MG63 (cell line): ENCODE results near the gene ZNF232. TPM values are rescaled to one million over a fixed set of nuclear protein-coding genes. Genes with fewer than 3 reads are reported as not detected.

ENCODE experiments used
- DNase-seq: peaks from one replicate; pipeline ENCODE4 v3.0.0-alpha.2; 2020
- H3K27me3 ChIP-seq: fragments of 250-450 bp; sonication (Bioruptor Pico); 2 replicates; pipeline ENCODE4 v1.5.1; 2020; ENCODE audit warnings: mild to moderate bottlenecking, moderate library complexity
- H3K36me3 ChIP-seq: fragments of 250-450 bp; sonication (Bioruptor Pico); 2 replicates; pipeline ENCODE4 v1.5.1; 2020; ENCODE audit warnings: mild to moderate bottlenecking, moderate library complexity
- H3K4me3 ChIP-seq: fragments of 250-450 bp; sonication (Bioruptor Pico); 2 replicates; pipeline ENCODE4 v1.5.1; 2020; ENCODE audit warnings: mild to moderate bottlenecking, moderate library complexity
- H3K9me3 ChIP-seq: fragments of 250-450 bp; sonication (Bioruptor Pico); 2 replicates; pipeline ENCODE4 v1.5.1; 2020; ENCODE audit warnings: mild to moderate bottlenecking, moderate library complexity
- total RNA-seq: library from RNA; depleted of rRNA; stranded (reverse); fragments of >200 nt; shearing (Covaris generic); gene quantifications from 2 replicates; pipeline ENCODE4 v1.2.3, GENCODE V29; 2014; ENCODE audit warnings: low replicate concordance; rRNA removed

ZNF232 gene
- total RNA-seq, 1 experiment from 2014 or later, result 10.7 TPM

- Histone ChIP-seq H3K36me3 (no peaks in the 10 kb centered on the region), H3K27me3 (no peaks in the 10 kb centered on the region), H3K4me3 (no peak overlapping the region), H3K9me3 (no peaks in the 10 kb centered on the region)
- no peak for DNase-seq
Measured at GRCh38 chr17:5069724-5070123, 42.0 kb downstream of the ZNF232 start.

- DNase-seq, result no peak
Measured at GRCh38 chr17:5068236-5068635, 43.4 kb downstream of the ZNF232 start.

DNA sequence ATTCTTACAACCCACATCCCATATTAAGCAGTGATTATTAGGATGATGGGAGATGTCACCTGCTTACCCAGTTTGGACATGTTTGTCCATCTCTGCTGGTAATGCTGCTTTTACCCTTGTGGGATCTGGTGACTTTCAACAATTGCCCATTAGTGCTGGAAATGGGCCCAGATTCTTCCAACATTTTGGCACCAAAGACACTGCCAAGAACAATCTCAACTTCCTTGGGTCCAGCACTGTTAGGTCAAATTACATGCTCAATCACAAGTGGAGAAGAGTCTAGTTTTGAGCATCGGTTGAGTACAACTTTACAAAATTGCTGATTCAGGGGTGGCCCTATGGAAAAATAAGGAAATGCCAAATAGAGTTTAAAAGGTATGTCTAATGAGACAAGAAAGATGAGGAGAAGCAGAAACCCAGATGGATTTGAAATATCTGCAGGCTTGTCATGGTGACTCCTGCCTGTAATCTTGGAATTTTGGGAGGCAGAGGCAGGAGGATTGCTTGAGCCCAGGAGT, 46.4 kb downstream of the ZNF232 start:
- no peak for DNase-seq
- Histone ChIP-seq H3K9me3 (no peaks in the 10 kb centered on the region), H3K36me3 (no peaks in the 10 kb centered on the region), H3K4me3 (no peak overlapping the region), H3K27me3 (no peaks in the 10 kb centered on the region)

More at GRCh38 chr17:5068236-5068635, 43.4 kb downstream of the ZNF232 start:
- no peaks in the 10 kb centered on the region for H3K9me3 ChIP-seq
- H3K36me3 ChIP-seq, result no peaks in the 10 kb centered on the region
- H3K4me3 ChIP-seq, result no peak overlapping the region
- no peaks in the 10 kb centered on the region for H3K27me3 ChIP-seq

Other genes starting within 250 kb of the ZNF232 start
- gene C17orf107, start 212.3 kb downstream of the ZNF232 start, total RNA-seq, result 0.16 and 0.94 TPM in 2 replicates
- 0.07 TPM in 1 of 2 replicates, not detected in the other for gene CHRNE, start 208.8 kb downstream of the ZNF232 start, total RNA-seq
- not detected in 2 replicates for gene GP1BA, start 179.6 kb downstream of the ZNF232 start, total RNA-seq
- gene SLC25A11, start 171.8 kb downstream of the ZNF232 start, total RNA-seq, result 48.0 and 87.3 TPM in 2 replicates
- gene RNF167, start 171.6 kb downstream of the ZNF232 start, total RNA-seq, result 20.4 and 29.9 TPM in 2 replicates
- 182 and 263 TPM in 2 replicates for gene PFN1, start 163.3 kb downstream of the ZNF232 start, total RNA-seq
- gene ENO3, start 160.8 kb downstream of the ZNF232 start, total RNA-seq, result 1.3 TPM in 1 of 2 replicates, not detected in the other
- gene SPAG7, start 144.1 kb downstream of the ZNF232 start, total RNA-seq, result 32.2 and 88.3 TPM in 2 replicates
- 1.9 and 5.6 TPM in 2 replicates for gene CAMTA2, start 124.2 kb downstream of the ZNF232 start, total RNA-seq
- gene INCA1, start 114.4 kb downstream of the ZNF232 start, total RNA-seq, result not detected in 2 replicates
- gene KIF1C, start 113.9 kb downstream of the ZNF232 start, total RNA-seq, result 19.1 and 58.1 TPM in 2 replicates
- gene SLC52A1, start 76.5 kb downstream of the ZNF232 start, total RNA-seq, result not detected in 2 replicates
- gene ZFP3, start 33.4 kb downstream of the ZNF232 start, total RNA-seq, result 0.40 and 1.4 TPM in 2 replicates
- gene USP6, start 4.2 kb upstream of the ZNF232 start, total RNA-seq, result not detected in 2 replicates
- gene ZNF594, start 80.0 kb upstream of the ZNF232 start, total RNA-seq, result 3.0 and 3.1 TPM in 2 replicates
- gene SCIMP, start 123.0 kb upstream of the ZNF232 start, total RNA-seq, result not detected in 2 replicates
- gene RABEP1, start 170.4 kb upstream of the ZNF232 start, total RNA-seq, result 41.0 and 46.9 TPM in 2 replicates